Stimulated activated CD4-positive, alpha-beta T cell treated with anti-CD3 and anti-CD28 coated beads, TNF-alpha, amount 100 ng/mL, for 48 hours (primary cell): Measurements from ENCODE around the gene PMIS2.

ENCODE experiments used
- DNase-seq, 3 donors: peaks; one replicate each; pipeline ENCODE4 v3.0.0-alpha.2; 2020; ENCODE audit warnings: low read depth in 3 of 3

Gene PMIS2

GRCh38 chr19:35628565-35629331 lies 42.8 kb downstream of the PMIS2 start, which contains the start of gene RBM42:
Gene RBM42 (plus strand): TSS chr19:35629036. CDS start chr19:35629154, 118 bp downstream.
- peak; percentile 93 to 95 (median 95) for DNase-seq

GRCh38 chr19:35629332-35629633 lies 43.3 kb downstream of the PMIS2 start:
- DNase-seq = no peak

- no peak for DNase-seq
Measured at GRCh38 chr19:35633727-35634440, 47.9 kb downstream of the PMIS2 start.

- DNase-seq = no peak
Measured at GRCh38 chr19:35636651-35637050, 50.7 kb downstream of the PMIS2 start.
